VCaP (cell line): Measurements from ENCODE around the gene KCNQ1OT1.

Experiments
- H3K27ac ChIP-seq: fragments of 450-650 bp; 2 replicates; pipeline ENCODE4 v1.5.1; 2017
- CTCF ChIP-seq: fragments of 450-650 bp; conservative IDR thresholded peaks from 2 replicates; pipeline ENCODE4 v1.5.1; 2017; ENCODE audit warnings: mild to moderate bottlenecking, moderate library complexity

Gene KCNQ1OT1

GRCh38 chr11:2563213-2564007 lies 136.4 kb downstream of the KCNQ1OT1 start:
- H3K27ac ChIP-seq, result no peak overlapping the region
- TF ChIP-seq CTCF, result no peak

GRCh38 chr11:2562890-2563212 lies 136.9 kb downstream of the KCNQ1OT1 start:
- no peak overlapping the region for H3K27ac ChIP-seq
- TF ChIP-seq CTCF, result no peak

GRCh38 chr11:2561696-2562581 lies 137.9 kb downstream of the KCNQ1OT1 start:
- H3K27ac ChIP-seq, result no peak overlapping the region
- no peak for TF ChIP-seq CTCF

- H3K27ac ChIP-seq, result no peak overlapping the region
- no peak for TF ChIP-seq CTCF
These were observed 140.1 kb downstream of the KCNQ1OT1 start for GRCh38 chr11:2559527-2560311.

GRCh38 chr11:2558861-2559526 lies 140.8 kb downstream of the KCNQ1OT1 start:
- TF ChIP-seq CTCF, result no peak
- H3K27ac ChIP-seq, result no peak overlapping the region

- no peak overlapping the region for H3K27ac ChIP-seq
- no peak for TF ChIP-seq CTCF
These were observed 141.4 kb downstream of the KCNQ1OT1 start for GRCh38 chr11:2558397-2558796.
